ELR (cell line): ENCODE measurements around the gene HLA-DMB.
"Not testable (repeated sequence)": the region's sequence is repeated elsewhere in the genome, so short reads cannot be mapped to it uniquely, and the experiment has no call there.

Experiments
- DNase-seq: peaks from one replicate; pipeline ENCODE4 v3.0.0-alpha.2; 2015; ENCODE audit warnings: low read depth

HLA-DMB gene

GRCh38 chr6:32950010-32950409, 9.2 kb upstream of the HLA-DMB start:
- no peak for DNase-seq

- DNase-seq = no peak
Measured at GRCh38 chr6:32949113-32949512, 8.3 kb upstream of the HLA-DMB start.

- peak; percentile 68 for DNase-seq
Measured at GRCh38 chr6:32947552-32948465, 7.0 kb upstream of the HLA-DMB start.

GRCh38 chr6:32946893-32947292, 6.1 kb upstream of the HLA-DMB start:
- DNase-seq = no peak

- no peak for DNase-seq
Measured at GRCh38 chr6:32945953-32946352, 5.1 kb upstream of the HLA-DMB start.

GRCh38 chr6:32945108-32945760, 4.4 kb upstream of the HLA-DMB start:
- DNase-seq = no peak

- DNase-seq = no peak
Measured at GRCh38 chr6:32943864-32944649, 3.2 kb upstream of the HLA-DMB start.

GRCh38 chr6:32942555-32943123, 1.8 kb upstream of the HLA-DMB start:
- DNase-seq = not testable (repeated sequence)

GRCh38 chr6:32941214-32941768, 463 bp upstream of the HLA-DMB start:
- no peak for DNase-seq

GRCh38 chr6:32938494-32938893, 2.3 kb downstream of the HLA-DMB start:
- DNase-seq = no peak

- no peak for DNase-seq
Measured at GRCh38 chr6:32937230-32937633, 3.6 kb downstream of the HLA-DMB start.

- DNase-seq = no peak
Measured at GRCh38 chr6:32936239-32937152, 4.3 kb downstream of the HLA-DMB start.

- DNase-seq = no peak
Measured at GRCh38 chr6:32935551-32936238, 5.1 kb downstream of the HLA-DMB start.

- peak; percentile 82 for DNase-seq
Measured at GRCh38 chr6:32933661-32934085, 7.2 kb downstream of the HLA-DMB start.

- DNase-seq = peak; percentile 19
Measured at GRCh38 chr6:32932132-32932868, 8.5 kb downstream of the HLA-DMB start.

GRCh38 chr6:32931211-32931610, 9.6 kb downstream of the HLA-DMB start:
- DNase-seq = no peak

- no peak for DNase-seq
Measured at GRCh38 chr6:32922083-32922482, 18.7 kb downstream of the HLA-DMB start.

GRCh38 chr6:32920715-32921114, 20.1 kb downstream of the HLA-DMB start:
- DNase-seq = no peak

GRCh38 chr6:32912951-32913350, 27.9 kb downstream of the HLA-DMB start:
- DNase-seq = no peak
